Transverse colon (tissue), 4 donors: Measurements from ENCODE around the gene SLC6A8. TPM values are rescaled to one million over a fixed set of nuclear protein-coding genes. Genes with fewer than 3 reads are reported as not detected.

Experiments used
- DNase-seq: peaks from one replicate; pipeline ENCODE4 v3.0.0-alpha.2; 2019
- H3K27ac ChIP-seq, 4 donors: fragments of 200-600 bp; sonication (generic); 2 replicates each; pipeline ENCODE4 v1.5.1; 2016 to 2018; ENCODE audit warnings: inconsistent platforms in 4 of 4
- H3K27me3 ChIP-seq: fragments of 200-600 bp; sonication (generic); 2 replicates; pipeline ENCODE4 v1.5.1; 2017; ENCODE audit warnings: inconsistent platforms
- H3K36me3 ChIP-seq, 4 donors: fragments of 200-600 bp; sonication (generic); 2 replicates each; pipeline ENCODE4 v1.5.1; 2017 to 2019; ENCODE audit warnings: inconsistent platforms in 4 of 4
- H3K4me1 ChIP-seq, 4 donors: fragments of 200-600 bp; sonication (generic); 2 replicates each; pipeline ENCODE4 v1.5.1; 2017 to 2020; ENCODE audit warnings: inconsistent platforms in 4 of 4
- H3K4me3 ChIP-seq, 4 donors: fragments of 200-600 bp; sonication (generic); 1 replicate in 1 of 4; 2 replicates in 3 of 4; pipeline versions ENCODE4 v1.5.1 to v1.6.1; 2017 to 2019; ENCODE audit warnings: inconsistent platforms in 4 of 4
- H3K9me3 ChIP-seq, 2 donors: fragments of 200-600 bp; sonication (generic); 2 replicates each; pipeline ENCODE4 v1.5.1; 2017 to 2019; ENCODE audit warnings: inconsistent platforms in 2 of 2
- CTCF ChIP-seq, 5 experiments: fragments of 200-600 bp in 3 of 5; fragments of 450-650 bp in 2 of 5; sonication (generic) in 3 of 5; IDR thresholded peaks; 1 replicate in 2 of 5; 2 replicates in 3 of 5; pipeline ENCODE4 v1.5.1; 2016 to 2017; ENCODE audit warnings: antibody characterized with exemption in 5 of 5, inconsistent platforms in 3 of 5, mild to moderate bottlenecking in 2 of 5, moderate library complexity in 1 of 5
- EP300 ChIP-seq: sonication (generic); formaldehyde crosslinking; IDR thresholded peaks from one replicate; pipeline ENCODE4 v1.6.1; 2017; ENCODE audit warnings: antibody characterized with exemption, low read depth
- POLR2A ChIP-seq: fragments of 450-650 bp; IDR thresholded peaks from one replicate; pipeline ENCODE4 v1.6.1; 2016; ENCODE audit warnings: antibody characterized with exemption, mild to moderate bottlenecking, moderate library complexity
- POLR2AphosphoS5 ChIP-seq, 3 donors: sonication (generic); formaldehyde crosslinking; IDR thresholded peaks; one replicate each; pipeline ENCODE4 v1.6.1; 2016; ENCODE audit warnings: antibody characterized with exemption in 3 of 3
- WGBS, 2 donors: methylation state at CpG; one replicate each; pipeline ENCODE4 v1.1.5; 2018; ENCODE audit warnings: low coverage in 1 of 2; 5-methylcytosine and 5-hydroxymethylcytosine counted together
- in situ Hi-C, 4 donors: fragments of 200-750 bp; cut with MboI; loops; one replicate each; pipeline versions ENCODE4 v1.15.0 to v1.15.1; 2017; ENCODE audit warnings: low sequenced_read_pairs in 3 of 4, low pct_ligation_motif_present in 1 of 4, low pct_unique_long_range_greater_than_20kb in 1 of 4
- intact Hi-C: fragments of 100-400 bp; cut with DNase I; formaldehyde crosslinking; loops from one replicate; pipeline ENCODE4 v1.15.1; 2023; ENCODE audit warnings: low total_unique reads
- total RNA-seq, 4 donors: library from RNA; depleted of rRNA; stranded (reverse); fragments of >200 nt; gene quantifications; one replicate each; pipeline ENCODE4 v1.1.0, GENCODE V29; 2016

The SLC6A8 gene
- total RNA-seq, 4 donors from 2014 or later, result 61.1 to 332 (median 197) TPM

GRCh38 chrX:153734871-153735270 is 47.1 kb downstream of the SLC6A8 start:
- Histone ChIP-seq H3K4me3 (no peak overlapping the region), H3K36me3 (no peaks in the 10 kb centered on the region), H3K9me3 (no peaks in the 10 kb centered on the region), H3K4me1 (no peaks in the 10 kb centered on the region), H3K27ac (no peak overlapping the region), H3K27me3 (no peaks in the 10 kb centered on the region)
- no peak for TF ChIP-seq EP300
- no peak for TF ChIP-seq POLR2AphosphoS5 (IDR thresholded peaks at IDR 0.05)
- no peak for TF ChIP-seq POLR2A
- no peak for TF ChIP-seq CTCF (IDR thresholded peaks at IDR 0.05)
- DNase-seq, result no peak
- intact Hi-C loops, result no loop called here
- in situ Hi-C loops, result no loop called here
- WGBS, 2 donors, result 83 to 88% methylated on average over 1 to 2 of the region's 2 CpGs

GRCh38 chrX:153735274-153735673 is 47.5 kb downstream of the SLC6A8 start:
- no peak overlapping the region for H3K27ac ChIP-seq

GRCh38 chrX:153736071-153736820 is 48.5 kb downstream of the SLC6A8 start:
- intact Hi-C loops (no loop called here), in situ Hi-C loops (no loop called here)
- 89% methylated on average over 30 of the region's 30 CpGs; no CpG with 5 or more reads in 1 of the 2 donors for WGBS, 2 donors
- H3K4me3 ChIP-seq, result no peak overlapping the region
- no peaks in the 10 kb centered on the region for H3K36me3 ChIP-seq
- H3K4me1 ChIP-seq, result no peaks in the 10 kb centered on the region
- DNase-seq, result no peak
- no peaks in the 10 kb centered on the region for H3K9me3 ChIP-seq
- H3K27ac ChIP-seq, result no peak overlapping the region
- no peaks in the 10 kb centered on the region for H3K27me3 ChIP-seq
- no peak for TF ChIP-seq CTCF (IDR thresholded peaks at IDR 0.05)
- TF ChIP-seq POLR2AphosphoS5 (IDR thresholded peaks at IDR 0.05), result no peak
- no peak for TF ChIP-seq EP300
- no peak for TF ChIP-seq POLR2A

More at GRCh38 chrX:153735274-153735673, 47.5 kb downstream of the SLC6A8 start:
- WGBS, 2 donors, result 78% methylated on average over 9 of the region's 9 CpGs; no CpG with 5 or more reads in 1 of the 2 donors
- H3K36me3 ChIP-seq, result no peaks in the 10 kb centered on the region
- no peak overlapping the region for H3K4me3 ChIP-seq
- H3K9me3 ChIP-seq, result no peaks in the 10 kb centered on the region
- no peak for DNase-seq
- no peaks in the 10 kb centered on the region for H3K27me3 ChIP-seq
- TF ChIP-seq CTCF (IDR thresholded peaks at IDR 0.05) (no peak), EP300 (no peak), POLR2A (no peak)
- intact Hi-C loops, result no loop called here
- no peaks in the 10 kb centered on the region for H3K4me1 ChIP-seq
- in situ Hi-C loops, result no loop called here

- Histone ChIP-seq H3K36me3 (no peaks in the 10 kb centered on the region), H3K4me1 (no peaks in the 10 kb centered on the region), H3K27ac (no peak overlapping the region), H3K9me3 (no peaks in the 10 kb centered on the region), H3K27me3 (no peaks in the 10 kb centered on the region), H3K4me3 (no peak overlapping the region)
- DNase-seq, result no peak
- in situ Hi-C loops, result no loop called here
- TF ChIP-seq EP300 (no peak), POLR2A (no peak), CTCF (IDR thresholded peaks at IDR 0.05) (no peak), POLR2AphosphoS5 (IDR thresholded peaks at IDR 0.05) (no peak)
- WGBS, 2 donors, result 76% methylated on average over 15 of the region's 15 CpGs; no CpG with 5 or more reads in 1 of the 2 donors
- intact Hi-C loops, result no loop called here
Measured at GRCh38 chrX:153736871-153737441, 49.2 kb downstream of the SLC6A8 start.
